ENCODE data around the gene TRIM26. TPM values are rescaled to one million over a fixed set of nuclear protein-coding genes. Genes with fewer than 3 reads are reported as not detected.
A peak's percentile ranks its signal among the peaks of the same experiment; 100 is the strongest.

Gene TRIM26
- total RNA-seq, 6 experiments from 2014 or later, result 28.8 to 47.5 (median 38.9) TPM

DNA sequence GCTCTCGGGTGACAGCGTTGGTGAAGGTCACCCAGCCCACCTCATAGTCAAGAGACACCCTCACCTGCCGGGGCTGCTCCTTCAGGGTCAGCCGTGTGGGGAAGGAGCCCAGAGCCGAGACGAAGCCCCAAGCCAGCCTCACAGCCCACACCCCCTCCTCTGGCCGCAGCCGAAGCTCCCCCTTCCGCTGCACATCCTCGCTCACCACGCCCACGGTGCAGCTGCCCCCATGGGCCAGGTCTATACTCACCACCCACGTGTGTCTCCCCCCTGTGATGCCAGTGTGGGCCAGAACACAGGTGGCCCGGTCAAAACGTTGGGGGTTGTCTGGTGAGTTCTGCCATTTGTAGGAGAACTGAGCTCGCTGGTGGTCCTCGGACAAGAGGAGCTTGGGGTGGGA lies 59.1 kb downstream of the TRIM26 start:
- intact Hi-C loops (cut with DNase I), result no loop called here
- no peak for ATAC-seq
- TF ChIP-seq, protein P1, sequence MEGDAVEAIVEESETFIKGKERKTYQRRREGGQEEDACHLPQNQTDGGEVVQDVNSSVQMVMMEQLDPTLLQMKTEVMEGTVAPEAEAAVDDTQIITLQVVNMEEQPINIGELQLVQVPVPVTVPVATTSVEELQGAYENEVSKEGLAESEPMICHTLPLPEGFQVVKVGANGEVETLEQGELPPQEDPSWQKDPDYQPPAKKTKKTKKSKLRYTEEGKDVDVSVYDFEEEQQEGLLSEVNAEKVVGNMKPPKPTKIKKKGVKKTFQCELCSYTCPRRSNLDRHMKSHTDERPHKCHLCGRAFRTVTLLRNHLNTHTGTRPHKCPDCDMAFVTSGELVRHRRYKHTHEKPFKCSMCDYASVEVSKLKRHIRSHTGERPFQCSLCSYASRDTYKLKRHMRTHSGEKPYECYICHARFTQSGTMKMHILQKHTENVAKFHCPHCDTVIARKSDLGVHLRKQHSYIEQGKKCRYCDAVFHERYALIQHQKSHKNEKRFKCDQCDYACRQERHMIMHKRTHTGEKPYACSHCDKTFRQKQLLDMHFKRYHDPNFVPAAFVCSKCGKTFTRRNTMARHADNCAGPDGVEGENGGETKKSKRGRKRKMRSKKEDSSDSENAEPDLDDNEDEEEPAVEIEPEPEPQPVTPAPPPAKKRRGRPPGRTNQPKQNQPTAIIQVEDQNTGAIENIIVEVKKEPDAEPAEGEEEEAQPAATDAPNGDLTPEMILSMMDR (IDR thresholded peaks at IDR 0.05), result no peak
- TF ChIP-seq POLR2A (IDR thresholded peaks at IDR 0.05), result no peak
- no peak overlapping the region for H3K27ac ChIP-seq
- DNase-seq, result no peak
- no peak overlapping the region for H3K4me3 ChIP-seq
- no peaks in the 10 kb centered on the region for H3K36me3 ChIP-seq
- H3K9me3 ChIP-seq, result no peaks in the 10 kb centered on the region
- 82% methylated on average over 6 of the region's 17 CpGs for WGBS (ENCODE audit: insufficient coverage, low coverage, low lambda C conversion rate, missing lambda C conversion rate)
- no peaks in the 10 kb centered on the region for H3K4me1 ChIP-seq
- no peaks in the 10 kb centered on the region for H3K27me3 ChIP-seq

DNA sequence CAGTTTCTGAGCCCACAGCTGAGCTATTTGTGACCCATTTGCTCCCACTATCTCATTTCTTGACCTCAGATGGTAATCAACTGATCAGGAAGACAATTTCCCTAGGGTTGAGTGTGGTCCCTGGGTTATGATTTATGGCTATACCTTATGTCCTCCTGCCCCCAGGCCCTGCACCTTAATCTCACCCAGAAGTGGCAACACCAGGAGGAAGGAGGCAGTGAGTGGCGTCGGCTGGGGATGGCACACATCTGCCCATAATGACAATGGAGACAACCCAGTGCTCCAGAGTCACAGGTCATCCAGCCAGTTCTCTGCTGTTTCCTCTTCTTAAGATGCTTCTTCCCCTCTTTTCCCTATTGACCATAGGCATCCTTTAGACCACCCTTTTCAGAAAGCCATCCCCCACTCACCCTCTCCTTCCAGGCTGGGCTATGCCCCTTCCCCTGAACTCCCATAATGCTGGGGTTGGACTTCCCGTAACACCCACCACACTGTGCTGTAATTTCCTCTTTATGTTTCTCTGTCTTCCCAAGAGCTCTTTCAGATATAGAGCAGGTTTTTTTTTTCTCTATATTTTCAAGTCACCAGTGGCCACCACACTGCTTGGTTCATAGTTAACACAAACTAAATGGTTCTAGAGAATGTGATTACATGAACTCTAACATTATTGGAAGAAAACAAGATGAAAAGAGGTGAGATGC lies 60.1 kb downstream of the TRIM26 start:
- TF ChIP-seq, protein P1 (IDR thresholded peaks at IDR 0.05), result no peak
- TF ChIP-seq POLR2A (IDR thresholded peaks at IDR 0.05), result no peak
- H3K36me3 ChIP-seq, result no peaks in the 10 kb centered on the region
- no peaks in the 10 kb centered on the region for H3K9me3 ChIP-seq
- intact Hi-C loops (cut with DNase I), result no loop called here
- H3K4me1 ChIP-seq, result no peaks in the 10 kb centered on the region
- H3K27me3 ChIP-seq, result no peaks in the 10 kb centered on the region
- WGBS (ENCODE audit: insufficient coverage, low coverage, low lambda C conversion rate, missing lambda C conversion rate), result 80% methylated on average over 2 of the region's 3 CpGs
- H3K27ac ChIP-seq, result no peak overlapping the region
- H3K4me3 ChIP-seq, result no peak overlapping the region
- no peak for ATAC-seq
- no peak for DNase-seq

DNA sequence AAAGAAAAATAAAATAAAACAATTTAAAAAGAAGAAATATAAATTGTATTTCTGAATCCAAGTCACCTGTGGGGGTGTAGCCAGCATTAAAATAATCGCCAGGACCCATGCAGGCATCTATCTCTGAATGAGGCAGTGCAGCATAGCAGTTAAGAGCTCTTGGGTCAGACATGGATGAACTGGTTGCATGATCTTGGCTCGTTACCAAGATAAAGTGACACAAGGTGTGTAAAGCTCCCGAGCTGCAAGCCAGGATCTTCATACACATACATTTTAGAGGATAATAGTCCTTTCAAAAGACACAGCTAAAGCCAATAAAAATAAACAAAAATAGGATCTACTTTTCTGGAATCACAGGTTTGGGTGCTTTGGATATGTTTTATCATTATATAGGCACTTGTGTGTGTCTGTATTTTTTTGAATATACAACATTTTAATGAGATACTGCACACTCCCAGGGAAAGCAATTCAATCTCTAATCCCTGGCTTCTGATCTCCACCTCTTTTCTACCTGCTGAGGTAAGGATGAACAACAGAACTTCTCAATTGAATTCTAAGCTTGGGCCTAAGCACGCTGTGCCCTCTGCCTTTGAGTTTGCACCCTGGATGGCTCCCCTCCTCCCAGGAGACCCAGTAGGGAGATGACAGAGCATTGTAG lies 61.1 kb downstream of the TRIM26 start:
- Histone ChIP-seq H3K27me3 (no peaks in the 10 kb centered on the region), H3K4me1 (no peaks in the 10 kb centered on the region), H3K36me3 (no peaks in the 10 kb centered on the region), H3K4me3 (no peak overlapping the region), H3K27ac (no peak overlapping the region), H3K9me3 (no peaks in the 10 kb centered on the region)
- DNase-seq (no peak), ATAC-seq (peak in 3 of 4 donors; percentile 35 to 56 (median 41))
- intact Hi-C loops (cut with DNase I), result no loop called here
- 43% methylated on average over 4 of the region's 4 CpGs for WGBS (ENCODE audit: insufficient coverage, low coverage, low lambda C conversion rate, missing lambda C conversion rate)
- TF ChIP-seq, protein P1 (IDR thresholded peaks at IDR 0.05), result no peak
- no peak for TF ChIP-seq POLR2A (IDR thresholded peaks at IDR 0.05)

DNA sequence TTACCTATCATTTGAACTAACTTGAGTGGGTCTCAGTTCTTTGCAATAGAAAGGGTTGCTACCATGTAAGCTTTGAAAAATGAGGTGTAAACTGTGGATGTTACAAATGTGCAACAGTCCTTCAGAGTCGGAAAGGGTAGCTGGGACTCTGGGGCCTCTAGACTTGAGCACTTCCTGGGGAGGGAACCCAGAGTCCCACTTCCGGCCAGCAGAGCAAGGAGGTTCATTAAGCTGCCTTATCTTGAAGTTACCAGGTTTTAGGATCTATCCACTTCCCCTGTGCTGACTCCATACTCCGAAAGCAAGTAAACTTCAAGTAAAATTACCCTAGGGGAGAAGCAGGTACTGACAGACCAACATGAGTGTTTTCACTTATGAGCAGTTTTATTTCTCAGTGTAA lies 61.6 kb downstream of the TRIM26 start:
- no peak for DNase-seq
- intact Hi-C loops (cut with DNase I), result no loop called here
- no peaks in the 10 kb centered on the region for H3K27me3 ChIP-seq
- no peak overlapping the region for H3K27ac ChIP-seq
- H3K4me1 ChIP-seq, result no peaks in the 10 kb centered on the region
- TF ChIP-seq, protein P1 (IDR thresholded peaks at IDR 0.05), result no peak
- no peak for TF ChIP-seq POLR2A (IDR thresholded peaks at IDR 0.05)
- no peaks in the 10 kb centered on the region for H3K36me3 ChIP-seq
- H3K4me3 ChIP-seq, result no peak overlapping the region
- no peak for ATAC-seq
- H3K9me3 ChIP-seq, result no peaks in the 10 kb centered on the region
- WGBS (ENCODE audit: insufficient coverage, low coverage, low lambda C conversion rate, missing lambda C conversion rate), result 51% methylated on average over 3 of the region's 3 CpGs
